Adrenal gland (tissue), 12 donors: ENCODE data around the gene SCN11A. TPM values are rescaled to one million over a fixed set of nuclear protein-coding genes. Genes with fewer than 3 reads are reported as not detected.
"Not testable (repeated sequence)": the region's sequence is repeated elsewhere in the genome, so short reads cannot be mapped to it uniquely, and the experiment has no call there.

Experiments
- DNase-seq, 7 donors: peaks; one replicate each; pipeline ENCODE4 v3.0.0-alpha.2; 2019 to 2020
- H3K27ac ChIP-seq, 5 donors: fragments of 200-600 bp; sonication (generic) in 4 of 5; 1 replicate in 3 of 5; 2 replicates in 2 of 5; pipeline versions ENCODE4 v1.5.1 to v1.8.0; 2016 to 2020; ENCODE audit warnings: mild to moderate bottlenecking in 1 of 5
- H3K27me3 ChIP-seq: fragments of 200-600 bp; 2 replicates; pipeline ENCODE4 v1.8.0; 2021
- H3K36me3 ChIP-seq, 2 donors: fragments of 200-600 bp; replicated peaks in 1 of 2; 1 replicate in 1 of 2; 2 replicates in 1 of 2; pipeline versions ENCODE4 v1.5.1 to v1.8.0; 2018 to 2022
- H3K4me1 ChIP-seq, 2 donors: fragments of 200-600 bp; replicated peaks in 1 of 2; 1 replicate in 1 of 2; 2 replicates in 1 of 2; pipeline versions ENCODE4 v1.5.1 to v1.8.0; 2018 to 2021
- H3K4me3 ChIP-seq, 4 donors: fragments of 200-600 bp; sonication (generic) in 3 of 4; one replicate each; pipeline ENCODE4 v1.5.1; 2016 to 2018
- H3K9me3 ChIP-seq, 3 donors: fragments of 200-600 bp; sonication (generic) in 1 of 3; replicated peaks in 1 of 3; 1 replicate in 2 of 3; 2 replicates in 1 of 3; pipeline versions ENCODE4 v1.5.1 to v1.8.0; 2016 to 2021
- CTCF ChIP-seq, 6 experiments: fragments of 450-650 bp in 4 of 6; fragments of 200-600 bp in 2 of 6; sonication (generic) in 1 of 6; IDR thresholded peaks; 1 replicate in 5 of 6; 2 replicates in 1 of 6; pipeline versions ENCODE4 v1.5.1 to v1.8.0; 2016 to 2021; ENCODE audit warnings: antibody characterized with exemption in 6 of 6, mild to moderate bottlenecking in 2 of 6, moderate library complexity in 1 of 6
- POLR2A ChIP-seq, 2 donors: fragments of 450-650 bp; IDR thresholded peaks; one replicate each; pipeline ENCODE4 v1.6.1; 2017; ENCODE audit warnings: antibody characterized with exemption in 2 of 2, mild to moderate bottlenecking in 2 of 2, moderate library complexity in 1 of 2
- WGBS, 4 donors: extraction: QIAGEN DNeasy Blood & Tissue Kit in 2 of 4; methylation state at CpG; one replicate each; pipeline versions ENCODE4 v1.1.5 to v1.1.7; 2013 to 2017; 5-methylcytosine and 5-hydroxymethylcytosine counted together
- intact Hi-C, 2 donors: fragments of 100-400 bp; cut with DNase I; formaldehyde crosslinking; loops; one replicate each; pipeline versions ENCODE4 v1.14.1 to v1.15.0; 2022 to 2023
- polyA plus RNA-seq, 3 donors: library from polyadenylated mRNA; stranded (reverse); fragments of 200-250 nt in 2 of 3; fragments of 350-450 nt in 1 of 3; fragmentation: Illumina TruSeq in 1 of 3; extraction: RNeasy Lipid Tissue Mini Kit (QIAGEN cat#74804) in 1 of 3; gene quantifications; one replicate each; pipeline ENCODE4 v1.2.3, GENCODE V29; 2013 to 2014
- total RNA-seq, 9 donors: library from RNA; depleted of rRNA in 4 of 9; stranded (reverse); fragments of >200 nt in 4 of 9; fragments of 120-200 nt in 1 of 9; fragmentation: NEBNext Ultra II Directional in 1 of 9; extraction: Animal tissue kit (Norgen Biotek cat#: 25700) in 1 of 9; gene quantifications; one replicate each; pipeline versions ENCODE4 v1.1.0 to v1.2.4, GENCODE V29; 2013 to 2023
- donor health status: healthy with polysubstance abuse.
- donor health status: Bipolar disorder and iron deficiency.
- donor health status: DM: yes; HTN: yes; CAD: no.
- donor health status: DM: no; HTN: no; CAD: no.
- donor health status: DM: no; HTN: no; CAD: no.
- donor health status: DM: yes; HTN: yes; CAD: no.

The SCN11A gene
- total and polyA plus RNA-seq, 12 donors, result 0.10 to 0.50 (median 0.18) TPM; not detected in 1

- no peak for DNase-seq
- Histone ChIP-seq H3K27me3 (no peaks in the 10 kb centered on the region), H3K9me3 (no peaks in the 10 kb centered on the region), H3K4me1 (peaks cover 8 to 16% of the 10 kb centered on the region in 2 donors), H3K4me3 (no peak overlapping the region), H3K36me3 (peaks cover 0 to 11% of the 10 kb centered on the region in 2 donors), H3K27ac (no peak overlapping the region)
- intact Hi-C loops, result no loop called here
- no peak for TF ChIP-seq POLR2A (IDR thresholded peaks at IDR 0.05)
- no peak for TF ChIP-seq CTCF (IDR thresholded peaks at IDR 0.05)
- WGBS, 4 donors, result 92 to 97% (median 95%) methylated on average over 3 of the region's 3 CpGs
Observed at GRCh38 chr3:39063143-39063542, 11.4 kb upstream of the SCN11A start.

GRCh38 chr3:39062180-39062579 is 10.4 kb upstream of the SCN11A start:
- Histone ChIP-seq H3K4me3 (no peak overlapping the region), H3K27ac (no peak overlapping the region), H3K36me3 (peaks cover 0 to 9% of the 10 kb centered on the region in 2 donors), H3K27me3 (no peaks in the 10 kb centered on the region), H3K9me3 (no peaks in the 10 kb centered on the region), H3K4me1 (peaks cover 8 to 16% of the 10 kb centered on the region in 2 donors)
- WGBS, 4 donors, result 83 to 91% (median 87%) methylated on average over 1 of the region's 1 CpG
- TF ChIP-seq CTCF (IDR thresholded peaks at IDR 0.05), result no peak
- no peak for TF ChIP-seq POLR2A (IDR thresholded peaks at IDR 0.05)
- DNase-seq, result no peak
- intact Hi-C loops, result no loop called here

- H3K4me3 ChIP-seq, H3K9me3 ChIP-seq, DNase-seq, H3K27ac ChIP-seq, H3K27me3 ChIP-seq, intact Hi-C loops, H3K36me3 ChIP-seq: not testable (repeated sequence)
- H3K4me1 ChIP-seq, result peaks cover 8 to 17% of the 10 kb centered on the region in 2 donors
- 75 to 94% (median 85%) methylated on average over 2 of the region's 2 CpGs for WGBS, 4 donors
Observed at GRCh38 chr3:39061228-39061627, 9.5 kb upstream of the SCN11A start.

- intact Hi-C loops, result no loop called here
- H3K27ac ChIP-seq, result peak overlapping the region in 1 of 5 donors; percentile 58
Observed at GRCh38 chr3:39056151-39056550, 4.4 kb upstream of the SCN11A start.

More at GRCh38 chr3:39056151-39056550, 4.4 kb upstream of the SCN11A start:
- 27 to 43% (median 41%) methylated on average over 3 of the region's 3 CpGs for WGBS, 4 donors
- Histone ChIP-seq H3K36me3 (no peaks in the 10 kb centered on the region), H3K9me3 (no peaks in the 10 kb centered on the region), H3K4me1 (peaks cover 15 to 37% of the 10 kb centered on the region in 2 donors), H3K27me3 (no peaks in the 10 kb centered on the region), H3K4me3 (no peak overlapping the region)
- DNase-seq, result no peak
- no peak for TF ChIP-seq POLR2A (IDR thresholded peaks at IDR 0.05)
- TF ChIP-seq CTCF (IDR thresholded peaks at IDR 0.05), result no peak
